Subcutaneous abdominal adipose tissue (tissue), 5 donors: ENCODE results near the gene LRRC8B.
A peak's percentile ranks its signal among the peaks of the same experiment; 100 is the strongest.

Experiments used
- H3K27ac ChIP-seq: one replicate; pipeline ENCODE4 v1.7.0; 2013; ENCODE audit warnings: low read depth, mild to moderate bottlenecking, inconsistent platforms, low read length, moderate library complexity
- H3K27me3 ChIP-seq, 5 donors: one replicate each; pipeline ENCODE4 v1.7.0; 2013; ENCODE audit warnings: low read length in 5 of 5, inconsistent platforms in 1 of 5; ENCODE audit not compliant: control insufficient read depth in 5 of 5, insufficient read depth in 4 of 5
- H3K36me3 ChIP-seq, 5 donors: one replicate each; pipeline ENCODE4 v1.7.0; 2013; ENCODE audit warnings: low read length in 5 of 5; ENCODE audit not compliant: control insufficient read depth in 5 of 5, insufficient read depth in 5 of 5
- H3K4me1 ChIP-seq, 5 donors: one replicate each; pipeline ENCODE4 v1.7.0; 2013; ENCODE audit warnings: low read length in 5 of 5, mild to moderate bottlenecking in 3 of 5, moderate library complexity in 1 of 5; ENCODE audit not compliant: control insufficient read depth in 5 of 5, insufficient read depth in 5 of 5
- H3K4me3 ChIP-seq, 5 donors: one replicate each; pipeline ENCODE4 v1.7.0; 2013; ENCODE audit warnings: low read length in 5 of 5, low read depth in 1 of 5
- H3K9ac ChIP-seq, 5 donors: one replicate each; pipeline ENCODE4 v1.7.0; 2013; ENCODE audit warnings: low read length in 5 of 5, mild to moderate bottlenecking in 4 of 5, moderate library complexity in 3 of 5
- H3K9me3 ChIP-seq, 5 donors: one replicate each; pipeline ENCODE4 v1.7.0; 2013; ENCODE audit warnings: low read length in 5 of 5; ENCODE audit not compliant: control insufficient read depth in 5 of 5
- donor health status: healthy.
- donor health status: healthy.
- donor health status: healthy.
- donor health status: healthy.
- donor health status: healthy.

LRRC8B gene

DNA sequence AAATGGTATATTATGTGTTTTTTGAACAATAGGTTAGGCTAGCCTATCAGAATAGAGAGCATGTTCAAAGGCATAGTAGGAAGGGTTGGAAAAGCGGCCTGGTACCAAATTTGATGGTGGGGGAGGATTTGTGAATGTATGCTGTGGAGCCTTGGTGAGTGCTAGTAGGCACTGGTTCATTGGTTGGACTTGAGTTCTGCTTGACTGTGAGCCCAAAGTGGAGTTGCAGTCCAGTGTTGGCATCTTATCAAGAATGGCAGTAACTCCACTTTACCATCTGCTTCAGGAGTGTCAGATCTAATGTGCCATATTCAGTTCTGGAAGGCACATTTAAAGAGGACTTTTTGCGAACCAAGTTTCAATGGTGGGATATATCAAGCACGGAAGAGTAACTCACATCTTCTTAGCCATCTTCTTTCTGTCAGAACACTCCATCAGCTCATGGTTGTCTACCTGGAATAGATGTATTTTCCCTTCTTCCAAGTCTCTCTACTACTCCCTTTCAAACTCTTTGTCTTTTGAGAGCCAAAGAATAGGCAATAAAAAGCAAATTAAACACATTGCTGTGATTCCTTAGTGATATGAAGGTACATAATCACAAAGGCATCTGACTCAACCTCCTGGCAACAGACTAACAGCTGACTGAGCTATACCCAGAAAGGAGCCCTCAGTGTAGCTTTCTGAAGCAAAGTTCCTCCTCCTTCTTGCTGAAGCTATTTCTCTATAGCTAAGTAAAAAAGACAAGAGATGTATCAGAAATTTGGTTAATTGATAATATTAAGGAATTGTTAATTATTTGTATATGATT is 21.7 kb downstream of the LRRC8B start:
- peak overlapping the region; percentile 81 for H3K27ac ChIP-seq
- H3K4me3 ChIP-seq, result no peak overlapping the region
- H3K4me1 ChIP-seq, result peaks cover 1 to 52% (median 33%) of the 10 kb centered on the region in 5 donors
- H3K27me3 ChIP-seq, result no peaks in the 10 kb centered on the region
- no peak overlapping the region for H3K9ac ChIP-seq
- no peaks in the 10 kb centered on the region for H3K9me3 ChIP-seq
- H3K36me3 ChIP-seq, result peaks cover 0 to 5% (median 0%) of the 10 kb centered on the region in 5 donors

DNA sequence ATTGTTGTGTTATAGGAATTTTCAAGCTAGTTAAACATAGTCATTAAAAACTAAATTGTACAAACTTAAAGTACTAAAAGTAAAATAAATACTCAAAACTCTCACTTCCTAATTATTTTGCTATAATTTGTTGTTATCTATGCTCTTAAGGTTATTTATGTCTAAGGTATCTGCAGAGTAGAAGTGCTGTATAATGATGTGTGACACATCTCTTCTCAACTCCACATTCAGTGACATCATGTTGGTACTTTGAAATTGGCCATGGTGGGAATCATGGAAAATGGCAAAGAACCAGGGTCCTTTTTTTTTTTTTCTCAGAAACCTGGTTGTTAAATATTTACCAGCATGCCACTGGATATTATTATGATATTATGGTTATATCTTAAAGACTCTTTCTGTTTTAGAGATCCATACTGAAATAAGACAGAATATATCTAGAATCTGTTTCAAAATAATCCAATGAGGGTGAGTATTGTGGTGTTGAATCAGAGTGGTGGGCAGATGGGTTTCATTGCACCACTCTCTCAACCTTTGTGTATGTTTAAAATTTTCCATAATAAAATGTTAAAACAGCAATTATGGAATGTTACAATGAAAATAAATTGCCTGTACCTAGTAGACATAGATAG is 22.4 kb downstream of the LRRC8B start:
- Histone ChIP-seq H3K36me3 (peaks cover 0 to 5% (median 0%) of the 10 kb centered on the region in 5 donors), H3K9ac (no peak overlapping the region), H3K9me3 (no peaks in the 10 kb centered on the region), H3K27ac (peak overlapping the region; percentile 81), H3K4me3 (no peak overlapping the region), H3K27me3 (no peaks in the 10 kb centered on the region), H3K4me1 (peaks cover 1 to 55% (median 33%) of the 10 kb centered on the region in 5 donors)

DNA sequence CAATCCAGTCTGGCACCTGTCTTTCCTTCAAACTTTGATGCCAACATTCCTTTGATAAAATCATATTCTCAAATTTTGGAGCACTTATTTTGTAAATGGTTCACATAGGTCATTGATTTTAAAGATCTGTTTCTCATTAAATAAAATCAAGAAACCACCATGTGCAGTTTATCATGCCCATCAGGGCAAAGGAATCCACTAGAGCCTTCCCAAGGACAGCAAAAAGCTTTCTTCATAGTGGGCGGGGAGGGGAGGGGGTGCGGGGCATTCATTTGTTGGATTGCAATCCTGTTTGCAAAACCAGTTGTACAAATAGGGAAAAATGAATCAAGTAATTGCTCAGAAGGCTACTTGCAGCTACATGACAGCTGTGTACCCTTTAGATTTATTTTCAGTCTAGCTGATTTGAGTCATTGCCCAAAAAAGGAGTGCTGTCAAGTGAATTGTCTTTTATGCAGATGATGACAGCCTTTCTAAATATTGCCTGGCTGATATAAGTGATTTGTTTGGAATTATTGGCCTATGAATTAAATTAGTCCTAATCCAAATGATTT is 23.0 kb downstream of the LRRC8B start:
- Histone ChIP-seq H3K9me3 (no peaks in the 10 kb centered on the region), H3K4me3 (no peak overlapping the region), H3K27ac (peak overlapping the region; percentile 81), H3K27me3 (no peaks in the 10 kb centered on the region), H3K36me3 (peaks cover 0 to 5% (median 0%) of the 10 kb centered on the region in 5 donors), H3K9ac (no peak overlapping the region), H3K4me1 (peaks cover 1 to 61% (median 36%) of the 10 kb centered on the region in 5 donors)

DNA sequence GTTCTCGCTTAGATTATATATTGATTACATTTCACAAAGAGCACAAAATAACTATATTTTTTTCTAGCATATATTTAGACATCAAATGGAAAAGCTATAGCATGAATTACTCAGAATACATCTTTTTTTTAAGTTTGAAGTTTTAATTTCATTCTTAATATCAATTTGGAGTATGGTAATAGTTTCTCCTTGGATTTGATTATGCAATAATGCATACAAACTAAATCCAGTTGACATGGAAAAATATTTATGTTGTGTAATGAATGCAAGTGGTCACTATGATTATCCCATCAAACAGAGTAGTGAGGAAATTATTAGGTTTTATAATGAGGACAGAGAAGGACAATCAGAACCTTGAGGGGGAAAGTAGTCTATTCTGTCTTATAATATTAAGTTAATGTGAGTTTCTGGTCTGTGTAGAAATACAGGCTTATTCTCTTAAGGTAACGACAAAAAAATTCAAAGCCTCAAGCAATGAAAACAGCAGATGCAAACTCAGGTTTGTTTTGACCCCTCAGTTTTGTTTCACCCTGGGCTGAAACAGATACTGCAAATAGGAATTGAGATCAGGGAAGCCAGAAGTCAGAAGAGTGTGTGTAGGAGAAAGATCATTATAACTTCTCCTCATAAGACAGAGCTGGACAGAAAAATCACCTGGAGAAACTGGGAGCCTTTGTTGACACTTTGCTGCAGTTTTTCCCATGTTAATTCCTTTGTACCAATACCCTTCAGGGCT is 23.7 kb downstream of the LRRC8B start:
- no peaks in the 10 kb centered on the region for H3K27me3 ChIP-seq
- H3K36me3 ChIP-seq, result peaks cover 0 to 5% (median 0%) of the 10 kb centered on the region in 5 donors
- no peaks in the 10 kb centered on the region for H3K9me3 ChIP-seq
- no peak overlapping the region for H3K9ac ChIP-seq
- peaks cover 1 to 67% (median 42%) of the 10 kb centered on the region in 5 donors for H3K4me1 ChIP-seq
- H3K4me3 ChIP-seq, result no peak overlapping the region
- peak overlapping the region; percentile 81 for H3K27ac ChIP-seq

DNA sequence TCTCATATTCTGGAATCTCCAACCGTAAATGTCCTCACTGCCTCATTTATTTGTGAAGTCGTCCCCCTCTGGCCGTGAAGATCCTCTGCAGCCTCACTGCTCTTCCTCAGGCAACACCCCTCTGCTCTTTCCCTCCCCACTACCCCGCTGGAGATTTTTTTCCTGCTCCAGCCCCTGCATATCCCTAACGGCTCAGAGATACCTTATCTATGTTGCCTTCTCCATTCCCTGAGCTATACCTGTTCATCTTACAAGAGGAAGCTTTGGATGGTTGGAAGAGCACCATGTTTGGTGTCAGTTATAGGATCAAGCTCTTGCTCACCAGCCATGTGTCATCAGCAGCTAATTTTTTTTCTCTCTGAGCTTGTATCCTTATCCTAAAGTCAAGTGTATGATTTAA is 26.4 kb downstream of the LRRC8B start:
- Histone ChIP-seq H3K9ac (no peak overlapping the region), H3K9me3 (no peaks in the 10 kb centered on the region), H3K36me3 (peaks cover 0 to 5% (median 0%) of the 10 kb centered on the region in 5 donors), H3K4me3 (no peak overlapping the region), H3K27ac (no peak overlapping the region), H3K4me1 (peaks cover 0 to 54% (median 33%) of the 10 kb centered on the region in 5 donors), H3K27me3 (no peaks in the 10 kb centered on the region)

DNA sequence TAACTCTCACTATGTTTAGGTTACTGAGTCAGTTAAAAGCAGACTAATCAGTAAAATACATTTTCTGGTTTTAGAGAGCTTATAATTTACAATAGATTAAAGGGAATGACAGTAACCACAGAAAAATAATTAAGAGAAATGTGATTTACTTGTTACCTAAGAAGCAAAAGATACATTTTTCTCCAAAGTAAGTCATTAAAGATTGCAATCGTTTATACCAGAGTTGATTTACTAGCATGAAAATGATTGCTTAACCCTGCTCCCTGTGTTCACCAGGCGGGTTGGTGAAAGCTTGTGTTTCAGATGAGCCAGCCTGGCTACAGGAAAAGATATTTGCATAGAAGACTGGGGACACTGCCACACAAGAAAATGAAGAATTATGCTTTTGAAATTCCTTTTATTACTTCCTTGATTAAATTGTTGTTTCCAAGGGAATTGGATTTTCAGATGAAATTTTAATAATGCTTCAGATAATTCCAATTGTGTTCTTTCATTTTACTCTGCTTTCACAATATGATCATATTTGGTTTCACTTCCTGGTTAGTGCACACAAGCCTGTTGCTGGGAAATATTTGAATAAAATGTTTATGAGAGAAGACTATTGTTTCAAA is 27.9 kb downstream of the LRRC8B start:
- Histone ChIP-seq H3K4me1 (peaks cover 2 to 56% (median 29%) of the 10 kb centered on the region in 5 donors), H3K27ac (peak overlapping the region; percentile 84), H3K9me3 (no peaks in the 10 kb centered on the region), H3K9ac (peak overlapping the region in 4 of 5 donors; percentile 11 to 56 (median 22)), H3K27me3 (no peaks in the 10 kb centered on the region), H3K36me3 (peaks cover 0 to 5% (median 0%) of the 10 kb centered on the region in 5 donors), H3K4me3 (peak overlapping the region in 4 of 5 donors; percentile 28 to 46 (median 31))

DNA sequence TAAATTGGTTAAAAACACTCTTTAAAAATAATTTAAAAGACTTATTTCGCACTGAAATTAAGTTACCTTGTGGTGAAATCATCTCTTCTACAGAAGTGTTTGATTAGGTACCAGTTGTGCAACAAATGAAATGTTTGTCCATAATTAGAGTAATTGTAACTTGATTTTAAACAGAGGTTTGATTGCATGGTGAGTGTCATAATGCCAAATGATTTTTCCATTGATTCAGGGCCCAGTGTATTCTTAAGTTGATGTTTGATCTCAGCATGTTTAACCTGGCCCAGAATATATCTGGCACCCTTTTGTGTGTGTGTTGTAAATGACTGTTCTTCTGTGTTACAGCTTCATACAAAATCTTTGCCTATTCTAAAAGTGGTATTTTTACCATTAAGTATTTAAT is 28.5 kb downstream of the LRRC8B start:
- Histone ChIP-seq H3K36me3 (peaks cover 0 to 5% (median 0%) of the 10 kb centered on the region in 5 donors), H3K4me1 (peaks cover 2 to 53% (median 26%) of the 10 kb centered on the region in 5 donors), H3K27ac (peak overlapping the region; percentile 84), H3K9ac (peak overlapping the region in 1 of 5 donors; percentile 20), H3K9me3 (no peaks in the 10 kb centered on the region), H3K4me3 (no peak overlapping the region), H3K27me3 (no peaks in the 10 kb centered on the region)

DNA sequence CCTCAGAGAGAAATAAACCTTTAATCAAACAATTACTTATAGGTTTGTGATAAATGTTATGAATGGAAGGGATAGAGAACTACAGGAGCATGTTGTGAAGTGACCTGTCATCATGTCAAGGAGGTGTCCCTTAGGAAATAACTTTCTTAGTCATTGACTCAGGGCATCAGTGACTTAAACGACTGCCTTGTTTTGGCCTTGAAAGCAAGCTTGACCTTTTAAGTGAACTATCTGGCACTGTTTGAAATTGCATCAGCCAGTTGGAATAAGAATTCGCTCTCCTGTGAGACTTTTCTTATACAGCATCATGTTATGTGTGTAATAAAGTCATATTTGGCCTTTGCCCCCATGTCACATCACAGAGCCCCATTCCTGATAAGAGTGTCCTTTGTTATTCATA is 30.9 kb downstream of the LRRC8B start:
- Histone ChIP-seq H3K4me3 (no peak overlapping the region), H3K27me3 (no peaks in the 10 kb centered on the region), H3K36me3 (peaks cover 0 to 6% (median 0%) of the 10 kb centered on the region in 5 donors), H3K9me3 (no peaks in the 10 kb centered on the region), H3K27ac (peak overlapping the region; percentile 58), H3K9ac (no peak overlapping the region), H3K4me1 (peaks cover 2 to 43% (median 24%) of the 10 kb centered on the region in 5 donors)

DNA sequence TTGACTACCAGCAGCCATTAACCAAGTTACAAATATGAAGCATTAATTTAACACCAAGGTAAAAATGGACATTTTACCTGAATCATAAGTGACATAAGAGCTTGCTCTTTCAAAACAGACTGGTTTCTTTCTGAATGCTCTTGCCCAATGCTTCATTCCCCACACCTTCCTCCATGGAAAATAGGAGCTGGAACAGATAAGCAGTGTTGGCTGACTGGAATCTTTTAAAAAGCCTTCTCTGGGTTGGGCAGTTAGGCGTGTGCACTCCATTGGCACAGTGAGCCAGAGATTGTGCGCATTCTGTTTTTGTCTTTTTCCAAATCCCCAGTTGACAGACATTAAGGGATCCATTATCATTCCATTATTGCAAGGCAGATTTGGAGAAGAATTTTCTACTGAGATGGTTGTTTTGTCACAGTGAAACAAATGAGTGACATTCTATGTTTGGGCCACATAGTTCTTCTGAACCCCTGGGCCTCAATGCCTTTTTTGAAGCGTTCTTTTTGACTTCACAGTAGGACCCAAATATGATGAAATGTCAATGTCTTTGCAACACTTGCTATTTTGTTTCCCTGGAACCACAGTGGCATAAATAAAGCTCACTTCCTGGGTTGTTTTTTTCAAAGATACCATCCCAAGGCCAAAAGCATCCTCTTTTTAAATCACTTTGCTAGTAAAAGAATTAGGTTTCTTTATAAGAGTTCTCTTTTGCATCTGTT is 32.3 kb downstream of the LRRC8B start:
- Histone ChIP-seq H3K36me3 (peaks cover 0 to 6% (median 0%) of the 10 kb centered on the region in 5 donors), H3K4me3 (no peak overlapping the region), H3K9ac (no peak overlapping the region), H3K9me3 (no peaks in the 10 kb centered on the region), H3K4me1 (peaks cover 2 to 43% (median 24%) of the 10 kb centered on the region in 5 donors), H3K27me3 (no peaks in the 10 kb centered on the region), H3K27ac (peak overlapping the region; percentile 58)
